IPS DF 6.9 (cell line): ENCODE data around the gene TMEM256.

Experiments used
- DNase-seq: peaks from one replicate; pipeline ENCODE4 v3.0.0-alpha.2; 2013; ENCODE audit warnings: low read depth, low spot score
- H3K27ac ChIP-seq: one replicate; pipeline ENCODE4 v1.5.1; 2013; ENCODE audit warnings: low read length, control low read depth
- H3K27me3 ChIP-seq: 2 replicates; pipeline ENCODE4 v1.6.1; 2013; ENCODE audit warnings: mild to moderate bottlenecking, low read length; ENCODE audit not compliant: control insufficient read depth, insufficient read depth
- H3K36me3 ChIP-seq: 2 replicates; pipeline ENCODE4 v1.6.1; 2013; ENCODE audit warnings: low read length; ENCODE audit not compliant: control insufficient read depth, insufficient read depth
- H3K4me1 ChIP-seq: 2 replicates; pipeline ENCODE4 v1.6.1; 2013; ENCODE audit warnings: low read length; ENCODE audit not compliant: control insufficient read depth, insufficient read depth
- H3K4me3 ChIP-seq: 2 replicates; pipeline ENCODE4 v1.5.1; 2013; ENCODE audit warnings: mild to moderate bottlenecking, low read length
- H3K9me3 ChIP-seq: 2 replicates; pipeline ENCODE4 v1.6.1; 2013; ENCODE audit warnings: low read length, inconsistent platforms; ENCODE audit not compliant: control insufficient read depth, insufficient read depth
- WGBS: extraction: QIAGEN DNeasy Blood & Tissue Kit; methylation state at CpG from one replicate; pipeline ENCODE4 v1.1.7; 2013; ENCODE audit warnings: mixed read lengths, missing lambda C conversion rate; ENCODE audit not compliant: insufficient read length, insufficient coverage; 5-methylcytosine and 5-hydroxymethylcytosine counted together

The TMEM256 gene

DNA sequence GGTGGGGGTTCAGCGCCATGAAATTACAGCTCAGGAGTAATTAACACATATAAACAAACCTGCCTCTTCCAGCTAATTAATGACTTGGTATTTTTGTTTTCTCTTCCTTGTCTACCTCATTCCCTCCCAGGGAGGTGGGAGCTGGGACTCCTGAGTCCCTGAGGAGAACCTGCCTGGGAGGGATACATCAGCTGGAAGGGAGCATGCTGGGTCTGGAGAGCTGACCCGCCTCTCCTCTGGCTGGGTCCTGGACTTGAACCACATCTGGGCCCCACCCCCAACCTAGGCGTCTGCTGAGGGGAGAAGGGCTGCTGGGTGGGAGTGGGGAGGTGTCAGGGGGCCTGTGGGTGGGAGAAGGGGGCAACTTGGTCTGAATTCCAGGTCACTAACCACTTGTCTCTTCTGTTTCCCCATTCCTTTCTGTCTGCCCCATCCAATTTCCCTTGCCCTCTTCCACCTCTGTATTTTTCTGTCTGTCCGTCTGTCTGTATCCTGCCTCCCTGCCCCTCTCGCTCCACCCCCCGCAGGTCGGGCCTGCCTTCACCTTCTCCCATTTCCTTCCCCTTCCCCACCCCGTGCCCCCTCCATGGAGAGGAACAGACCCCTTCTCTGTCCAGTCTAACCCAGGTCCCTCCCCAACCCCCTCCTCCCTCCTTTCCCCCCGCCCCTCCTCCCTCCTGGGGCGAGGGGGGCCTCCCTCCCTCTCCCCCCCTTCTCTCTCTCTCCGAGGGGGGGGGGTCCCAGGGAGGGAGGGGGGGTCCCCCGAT is 3.8 kb upstream of the TMEM256 start, which contains the start of gene NLGN2:
Gene NLGN2, plus strand, starts transcription at position 361 of the 767 bp plus-strand sequence. CDS start 411 bp downstream, outside the sequence.
- Histone ChIP-seq H3K4me3 (no peak within 1 kb of the TSS; the same call in 1 of the 2 replicates), H3K27ac (no peak within 1 kb of the TSS)
- WGBS: no CpG with 5 or more reads among the region's 12 CpGs

DNA sequence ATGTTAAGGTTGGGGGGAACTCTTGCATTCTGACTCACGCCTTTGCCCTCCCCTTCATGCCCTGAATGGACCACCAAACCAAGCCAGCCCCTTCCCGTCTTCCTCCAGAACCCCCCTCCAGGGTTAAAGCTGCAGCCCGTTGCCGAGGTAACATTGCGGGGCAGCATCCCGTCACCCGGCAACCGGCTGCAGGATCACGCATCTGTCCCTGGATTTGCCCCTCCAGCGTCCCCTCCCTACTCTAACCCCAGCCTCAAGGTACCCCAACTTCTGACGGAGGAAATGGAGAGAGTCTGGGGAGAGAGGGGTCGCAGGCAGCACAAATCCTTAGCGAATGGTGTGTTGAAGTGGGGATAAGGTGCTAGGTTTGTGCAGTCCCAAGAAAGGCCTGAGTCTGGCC is 3.2 kb upstream of the TMEM256 start:
- DNase-seq: no peak
- Histone ChIP-seq H3K27me3 (no peaks in the 10 kb centered on the region), H3K36me3 (peaks cover 20% of the 10 kb centered on the region), H3K4me1 (peaks cover 2% of the 10 kb centered on the region), H3K27ac (no peak overlapping the region), H3K9me3 (no peaks in the 10 kb centered on the region), H3K4me3 (no peak overlapping the region)
- no CpG with 5 or more reads among the region's 13 CpGs for WGBS

More for the DNA sequence above, 3.8 kb upstream of the TMEM256 start, which contains the start of gene NLGN2:
- Histone ChIP-seq H3K27me3 (no peaks in the 10 kb centered on the region), H3K36me3 (peaks cover 20% of the 10 kb centered on the region), H3K4me1 (peaks cover 2% of the 10 kb centered on the region), H3K9me3 (no peaks in the 10 kb centered on the region)
- no peak for DNase-seq

DNA sequence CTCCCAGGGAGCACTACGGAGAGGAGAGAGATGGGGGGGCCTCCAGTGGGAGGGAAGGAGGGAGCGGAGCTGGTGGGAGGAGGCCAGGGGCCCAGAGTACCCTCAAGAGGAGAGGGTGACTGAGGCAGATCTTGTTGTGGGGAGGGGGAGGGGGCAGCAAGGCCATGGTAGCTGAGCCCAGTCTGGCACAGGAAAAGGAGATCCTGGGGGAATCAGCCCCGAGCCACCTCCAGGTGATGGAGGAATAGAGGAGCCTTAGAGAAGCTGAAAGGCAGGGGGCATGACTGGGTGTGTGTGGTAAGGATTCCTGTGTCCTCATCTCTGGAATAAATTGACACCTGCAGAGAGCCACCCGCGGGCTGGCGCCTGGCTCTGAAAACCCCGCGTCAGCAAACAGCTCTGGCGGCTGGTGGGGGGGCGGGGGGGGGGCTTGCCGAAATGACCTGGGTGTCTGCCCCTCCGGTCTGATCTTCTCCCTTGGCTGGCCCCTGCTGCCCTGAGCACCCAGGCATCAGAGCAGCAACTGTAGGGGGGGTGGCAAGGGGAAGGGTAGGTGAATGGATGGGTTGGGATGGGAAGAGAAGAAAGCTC is 2.4 kb upstream of the TMEM256 start:
- Histone ChIP-seq H3K27me3 (no peaks in the 10 kb centered on the region), H3K4me1 (peaks cover 2% of the 10 kb centered on the region), H3K36me3 (peaks cover 20% of the 10 kb centered on the region), H3K4me3 (peak overlapping the region; percentile 72; the same call in 1 of the 2 replicates), H3K9me3 (no peaks in the 10 kb centered on the region), H3K27ac (no peak overlapping the region)
- WGBS: no CpG with 5 or more reads among the region's 12 CpGs
- no peak for DNase-seq

DNA sequence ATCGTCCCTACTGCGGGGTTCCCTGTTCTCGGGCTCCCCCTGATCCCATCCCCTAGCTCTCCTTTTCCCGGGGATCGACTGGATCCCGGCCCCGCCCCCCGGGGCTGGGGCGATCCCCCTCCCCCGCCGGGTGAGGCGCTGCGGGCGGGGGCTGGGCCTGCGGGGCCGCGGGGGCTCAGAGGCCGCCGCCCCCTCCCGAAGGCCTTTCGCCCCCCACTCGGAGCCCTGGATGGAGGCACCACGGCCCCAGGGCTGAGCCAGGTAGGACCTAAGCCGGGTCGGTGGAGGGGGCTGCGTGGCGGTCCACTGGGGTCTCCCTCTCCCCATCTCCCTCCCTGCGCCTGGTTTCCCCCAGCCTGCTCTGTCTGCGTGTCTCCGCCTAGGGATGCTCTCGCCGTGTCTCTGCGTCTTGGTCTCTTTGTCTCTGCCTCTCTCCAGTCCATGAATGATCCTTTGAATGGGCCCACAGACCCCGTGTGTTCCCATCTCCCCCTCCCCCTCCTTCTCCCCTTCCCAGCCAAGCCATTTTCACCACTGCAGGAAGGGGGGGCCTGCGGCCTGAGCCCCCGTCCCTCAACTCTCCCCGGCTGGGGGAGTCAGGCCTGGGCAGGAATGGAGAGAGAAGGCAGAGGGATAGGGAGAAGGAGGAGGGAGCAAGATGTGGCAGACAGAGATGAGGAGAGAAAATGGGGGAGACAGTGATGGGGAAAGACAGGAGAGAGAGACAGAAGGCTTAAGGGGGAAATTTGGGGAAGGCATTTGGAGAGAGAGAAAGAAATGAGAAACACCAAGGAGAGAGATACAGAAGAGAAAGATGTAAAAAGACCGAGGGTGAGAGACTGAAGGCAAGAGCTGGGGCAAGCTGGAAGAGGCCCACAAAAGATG is 1.7 kb upstream of the TMEM256 start:
- DNase-seq: no peak
- Histone ChIP-seq H3K9me3 (no peaks in the 10 kb centered on the region), H3K4me1 (peaks cover 2% of the 10 kb centered on the region), H3K4me3 (peak overlapping the region; percentile 72), H3K36me3 (peaks cover 19% of the 10 kb centered on the region), H3K27me3 (no peaks in the 10 kb centered on the region), H3K27ac (no peak overlapping the region)
- no CpG with 5 or more reads among the region's 38 CpGs for WGBS

DNA sequence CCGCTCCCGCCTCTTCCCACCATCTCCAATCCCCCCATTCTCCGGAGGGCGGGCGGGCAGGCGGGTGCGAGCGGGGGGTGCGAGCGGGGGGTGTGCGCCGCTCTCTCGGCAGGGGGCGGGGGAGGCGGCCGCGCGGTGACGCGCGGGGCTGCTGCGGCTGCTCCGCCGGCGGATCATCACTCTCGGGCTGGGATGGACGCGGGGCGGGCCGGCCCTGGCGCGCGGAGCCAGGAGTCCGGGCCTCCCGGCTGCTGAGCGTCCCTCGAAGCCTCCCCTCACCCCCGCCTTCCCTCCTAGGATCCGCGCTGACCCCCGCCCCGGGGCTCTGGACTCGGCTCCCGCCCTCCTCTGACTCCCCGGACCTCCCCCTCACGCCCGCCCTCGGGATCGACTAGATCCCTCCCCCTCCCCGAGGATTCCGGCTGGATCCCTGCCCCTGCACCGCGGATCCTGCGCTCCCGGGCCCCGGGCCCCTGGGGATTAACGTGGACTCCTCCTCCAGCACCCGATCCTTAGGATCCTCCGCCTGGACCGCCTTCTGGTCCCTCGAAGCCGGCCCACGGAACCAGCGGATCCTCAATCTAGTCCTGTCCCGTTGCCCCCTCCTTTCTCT is 946 bp upstream of the TMEM256 start:
- no peak for DNase-seq
- Histone ChIP-seq H3K36me3 (peaks cover 12% of the 10 kb centered on the region), H3K4me3 (peak overlapping the region; percentile 72; the same call in 1 of the 2 replicates), H3K9me3 (no peaks in the 10 kb centered on the region), H3K27ac (no peak overlapping the region), H3K27me3 (no peaks in the 10 kb centered on the region), H3K4me1 (peaks cover 2% of the 10 kb centered on the region)
- no CpG with 5 or more reads among the region's 65 CpGs for WGBS

DNA sequence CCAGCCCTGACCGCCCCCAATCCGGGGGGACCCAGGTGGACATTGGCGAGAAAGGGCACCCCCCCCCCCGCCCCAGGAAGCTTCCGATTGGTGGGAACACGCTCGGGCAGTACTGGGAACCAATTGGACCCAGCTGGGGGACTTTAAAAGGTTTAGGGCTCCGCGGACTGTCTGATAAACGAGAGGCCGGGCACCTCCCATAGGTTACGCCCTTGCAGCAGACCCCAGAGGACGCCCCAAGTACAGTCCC is 245 bp downstream of the TMEM256 start:
- H3K36me3 ChIP-seq: peaks cover 2% of the 10 kb centered on the region
- no peaks in the 10 kb centered on the region for H3K9me3 ChIP-seq
- H3K4me1 ChIP-seq: peaks cover 2% of the 10 kb centered on the region
- no peak for DNase-seq
- WGBS: no CpG with 5 or more reads among the region's 13 CpGs
- peak overlapping the region; percentile 99 for H3K4me3 ChIP-seq
- H3K27ac ChIP-seq: no peak overlapping the region
- H3K27me3 ChIP-seq: no peaks in the 10 kb centered on the region

DNA sequence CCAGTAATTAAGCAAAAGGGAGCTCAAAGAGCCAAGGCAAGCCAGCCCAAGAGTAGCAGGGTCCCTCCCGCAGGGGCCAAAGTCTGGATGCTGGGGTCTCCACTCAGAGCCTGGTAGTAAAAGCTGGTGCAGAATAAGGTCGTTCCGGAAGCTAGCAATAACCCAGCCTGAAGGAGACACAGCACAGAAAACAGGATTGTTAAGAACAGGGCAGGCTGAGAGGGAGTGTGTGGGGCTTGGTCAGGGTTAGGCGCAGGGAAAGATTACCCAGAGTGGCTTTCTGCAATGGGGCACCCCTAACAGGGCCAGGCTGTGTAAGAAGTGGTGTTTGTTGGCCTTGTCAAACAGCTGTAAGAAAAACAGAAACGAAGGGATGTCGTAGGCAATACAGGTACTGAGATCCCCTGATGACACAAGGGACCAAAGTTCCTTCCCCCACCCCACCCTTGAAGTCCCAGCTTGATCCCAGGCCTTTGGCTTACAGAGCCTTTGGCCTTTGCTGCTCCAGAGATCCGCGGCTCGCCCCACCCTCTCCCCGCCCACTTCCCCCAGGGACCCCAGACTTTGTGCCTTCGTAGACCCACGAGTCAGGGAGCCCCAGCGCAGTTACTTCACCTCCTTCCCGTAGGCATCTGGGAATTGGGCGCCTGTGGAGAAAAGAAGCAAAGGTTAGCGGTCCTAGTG is 712 bp downstream of the TMEM256 start:
- no CpG with 5 or more reads among the region's 16 CpGs for WGBS
- no peak overlapping the region for H3K27ac ChIP-seq
- H3K36me3 ChIP-seq: no peaks in the 10 kb centered on the region; the same call in 1 of the 2 replicates
- H3K4me3 ChIP-seq: peak overlapping the region; percentile 99; the same call in 1 of the 2 replicates
- no peaks in the 10 kb centered on the region for H3K9me3 ChIP-seq
- H3K27me3 ChIP-seq: no peaks in the 10 kb centered on the region
- H3K4me1 ChIP-seq: peaks cover 2% of the 10 kb centered on the region; the same call in 1 of the 2 replicates
- DNase-seq: no peak

DNA sequence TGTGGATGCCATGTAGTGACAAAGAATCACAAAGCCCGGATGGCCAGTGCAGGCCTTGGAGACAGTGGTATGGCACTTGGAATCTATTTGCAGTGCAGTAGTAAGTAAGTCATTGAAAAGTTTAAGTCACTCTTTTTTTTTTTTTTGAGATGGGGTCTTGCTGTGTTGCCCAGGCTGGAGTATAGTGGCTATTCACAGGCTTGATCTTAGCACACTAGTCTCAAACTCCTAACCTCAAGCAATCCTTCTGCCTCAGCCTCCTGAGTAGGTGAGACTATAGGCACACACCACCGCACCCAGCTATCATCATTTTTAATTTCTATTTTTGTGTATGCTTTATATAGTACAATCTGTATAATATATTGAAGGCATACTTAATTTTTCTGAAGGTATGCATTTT is 5.3 kb downstream of the TMEM256 start:
- H3K4me1 ChIP-seq: peaks cover 2% of the 10 kb centered on the region; the same call in 1 of the 2 replicates
- no peak overlapping the region for H3K4me3 ChIP-seq
- no peaks in the 10 kb centered on the region for H3K9me3 ChIP-seq
- H3K27me3 ChIP-seq: no peaks in the 10 kb centered on the region
- no CpG with 5 or more reads among the region's 2 CpGs for WGBS
- no peak for DNase-seq
- no peaks in the 10 kb centered on the region for H3K36me3 ChIP-seq
- H3K27ac ChIP-seq: no peak overlapping the region

DNA sequence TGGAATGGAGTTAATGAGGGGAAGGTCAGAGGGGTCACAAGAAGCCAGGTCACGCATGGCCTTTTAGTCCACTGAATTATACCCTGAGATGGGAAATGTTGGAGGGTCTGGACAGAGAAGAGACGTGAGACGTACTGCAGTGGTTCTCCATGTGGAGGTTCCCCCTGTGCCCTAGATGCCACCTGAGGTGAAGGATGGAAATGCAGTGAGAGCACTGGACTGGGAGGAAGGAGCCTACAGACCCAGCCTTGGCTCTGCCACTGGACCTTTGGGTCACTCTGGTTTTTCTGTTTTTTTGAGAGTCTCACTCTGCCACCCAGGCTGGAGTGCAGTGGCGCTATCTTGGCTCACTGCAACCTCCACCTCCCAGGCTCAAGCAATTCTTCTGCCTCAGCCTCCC is 7.8 kb downstream of the TMEM256 start:
- Histone ChIP-seq H3K27me3 (no peaks in the 10 kb centered on the region), H3K9me3 (no peaks in the 10 kb centered on the region), H3K4me1 (peaks cover 2% of the 10 kb centered on the region; the same call in 1 of the 2 replicates), H3K4me3 (no peak overlapping the region), H3K27ac (no peak overlapping the region), H3K36me3 (peaks cover 2% of the 10 kb centered on the region; the same call in 1 of the 2 replicates)
- WGBS: no CpG with 5 or more reads among the region's 4 CpGs
- no peak for DNase-seq
